ENCODE results near the gene MTIF3.

MTIF3 gene

GRCh38 chr13:27427641-27428040, 22.7 kb downstream of the MTIF3 start:
- peak; percentile 45 for DNase-seq (ENCODE audit: low read depth)
- no peak for TF ChIP-seq CTCF (conservative IDR thresholded peaks at IDR 0.05; ENCODE audit: low read length)
- no peak overlapping the region for H3K4me3 ChIP-seq (ENCODE audit: low read length)

- peak; percentile 57 for TF ChIP-seq CTCF (conservative IDR thresholded peaks at IDR 0.05; ENCODE audit: low read length)
- peak; percentile 81 for DNase-seq (ENCODE audit: low read depth)
- peak overlapping the region; percentile 80 for H3K4me3 ChIP-seq (ENCODE audit: low read length)
Measured at GRCh38 chr13:27425918-27426630, 24.3 kb downstream of the MTIF3 start.

GRCh38 chr13:27425158-27425917, 25.0 kb downstream of the MTIF3 start:
- no peak for DNase-seq (ENCODE audit: low read depth)
- H3K4me3 ChIP-seq (ENCODE audit: low read length) = peak overlapping the region; percentile 80
- no peak for TF ChIP-seq CTCF (conservative IDR thresholded peaks at IDR 0.05; ENCODE audit: low read length)

- no peak for TF ChIP-seq CTCF (conservative IDR thresholded peaks at IDR 0.05; ENCODE audit: low read length)
- peak within 1 kb of the TSS; percentile 85 for H3K4me3 ChIP-seq (ENCODE audit: low read length)
- DNase-seq (ENCODE audit: low read depth) = peak; percentile 78
Measured at GRCh38 chr13:27424246-27425157, 25.9 kb downstream of the MTIF3 start, which contains the start of gene GTF3A. Gene GTF3A, plus strand, starts transcription at chr13:27424619.

GRCh38 chr13:27423333-27423732, 27.0 kb downstream of the MTIF3 start:
- no peak for DNase-seq (ENCODE audit: low read depth)
- no peak for TF ChIP-seq CTCF (conservative IDR thresholded peaks at IDR 0.05; ENCODE audit: low read length)
- no peak overlapping the region for H3K4me3 ChIP-seq (ENCODE audit: low read length)

- H3K4me3 ChIP-seq (ENCODE audit: low read length) = no peak overlapping the region
- no peak for DNase-seq (ENCODE audit: low read depth)
- no peak for TF ChIP-seq CTCF (conservative IDR thresholded peaks at IDR 0.05; ENCODE audit: low read length)
Measured at GRCh38 chr13:27421101-27421871, 29.1 kb downstream of the MTIF3 start.
